A549 (cell line): ENCODE measurements around the gene RTN4IP1.

Experiments
- CEBPB ChIP-seq, 2 experiments: fragments of >200 bp in 1 of 2; sonication (Bioruptor Twin) in 1 of 2; formaldehyde crosslinking in 1 of 2; IDR thresholded peaks; 2 replicates each; pipeline ENCODE4 v1.6.1; 2012 to 2016
- CHD4 ChIP-seq: fragments of 200-600 bp; sonication (generic); IDR thresholded peaks from 2 replicates; pipeline ENCODE4 v1.6.1; 2016; ENCODE audit warnings: antibody characterized with exemption, mild to moderate bottlenecking, borderline replicate concordance
- CTCF ChIP-seq: fragments of >200 bp; sonication (Bioruptor Twin); formaldehyde crosslinking; IDR thresholded peaks from 3 replicates; pipeline ENCODE4 v1.5.1; 2016
- E2F6 ChIP-seq: IDR thresholded peaks from 2 replicates; pipeline ENCODE4 v1.6.1; 2012; ENCODE audit warnings: low read depth, borderline replicate concordance
- MAZ ChIP-seq: fragments of 150-350 bp; IDR thresholded peaks from 2 replicates; pipeline ENCODE4 v1.6.1; 2014; ENCODE audit warnings: antibody characterized with exemption, low read depth, low read length, borderline replicate concordance

- TF ChIP-seq CTCF = no peak
- TF ChIP-seq CHD4 = no peak
- no peak for TF ChIP-seq MAZ
- TF ChIP-seq E2F6 = no peak
- no peak for TF ChIP-seq CEBPB (IDR thresholded peaks at IDR 0.05)
Measured at GRCh38 chr6:106612671-106613416, 16.5 kb downstream of the RTN4IP1 start.
